ENCODE results near the gene TP73.

Gene TP73

DNA sequence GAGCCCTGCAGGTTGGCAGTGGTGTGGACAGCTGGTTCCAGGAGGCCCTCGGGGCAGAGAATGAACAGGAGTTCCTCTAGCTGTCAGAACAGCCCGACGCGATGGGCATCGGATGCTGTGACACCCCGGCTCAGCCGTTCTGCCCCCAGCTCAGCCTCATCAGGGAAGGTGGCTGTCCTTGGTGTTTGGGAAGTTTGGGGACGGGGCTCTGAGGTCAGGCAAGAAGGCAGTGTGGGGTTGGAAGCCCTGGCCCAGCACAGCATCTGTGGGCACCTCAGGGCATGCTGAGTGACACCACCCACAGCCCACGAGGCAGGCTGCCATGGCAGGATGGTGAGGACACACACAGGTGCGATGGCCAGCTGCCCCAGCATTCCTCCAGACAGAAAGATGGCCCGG is 59.1 kb downstream of the TP73 start:
- no peak for DNase-seq

DNA sequence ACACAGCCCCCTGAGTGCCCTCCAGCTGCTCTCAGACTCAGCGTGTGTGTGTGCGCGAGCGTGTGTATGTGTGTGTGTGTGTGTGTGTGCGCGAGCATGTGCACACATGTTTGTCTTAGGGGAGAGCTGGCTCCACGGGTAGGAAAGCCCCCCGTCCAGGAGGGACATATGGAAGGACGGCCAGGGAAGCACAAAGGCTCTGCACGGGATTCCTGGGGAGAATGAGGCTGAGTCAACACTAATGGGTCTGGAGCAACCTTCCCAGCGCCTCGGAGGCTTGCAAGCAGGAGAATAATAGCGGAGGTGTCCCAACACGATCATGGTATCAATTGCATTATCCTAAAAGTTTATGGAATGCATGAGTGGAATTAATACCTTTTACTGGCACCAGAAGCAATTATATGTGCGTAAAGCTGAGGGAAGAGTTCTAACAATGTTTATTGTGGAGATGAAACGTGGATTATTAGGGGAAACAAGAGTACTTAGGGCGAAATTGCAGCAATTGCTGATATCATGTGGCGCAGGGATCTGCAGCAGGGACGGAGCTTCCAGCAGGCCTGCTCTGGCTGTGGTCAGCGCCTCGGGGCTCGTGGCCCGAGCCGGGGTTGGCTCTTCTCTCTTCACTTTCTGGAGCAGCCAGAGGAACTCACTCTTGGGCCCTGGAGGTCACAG is 59.6 kb downstream of the TP73 start:
- no peak for DNase-seq

DNA sequence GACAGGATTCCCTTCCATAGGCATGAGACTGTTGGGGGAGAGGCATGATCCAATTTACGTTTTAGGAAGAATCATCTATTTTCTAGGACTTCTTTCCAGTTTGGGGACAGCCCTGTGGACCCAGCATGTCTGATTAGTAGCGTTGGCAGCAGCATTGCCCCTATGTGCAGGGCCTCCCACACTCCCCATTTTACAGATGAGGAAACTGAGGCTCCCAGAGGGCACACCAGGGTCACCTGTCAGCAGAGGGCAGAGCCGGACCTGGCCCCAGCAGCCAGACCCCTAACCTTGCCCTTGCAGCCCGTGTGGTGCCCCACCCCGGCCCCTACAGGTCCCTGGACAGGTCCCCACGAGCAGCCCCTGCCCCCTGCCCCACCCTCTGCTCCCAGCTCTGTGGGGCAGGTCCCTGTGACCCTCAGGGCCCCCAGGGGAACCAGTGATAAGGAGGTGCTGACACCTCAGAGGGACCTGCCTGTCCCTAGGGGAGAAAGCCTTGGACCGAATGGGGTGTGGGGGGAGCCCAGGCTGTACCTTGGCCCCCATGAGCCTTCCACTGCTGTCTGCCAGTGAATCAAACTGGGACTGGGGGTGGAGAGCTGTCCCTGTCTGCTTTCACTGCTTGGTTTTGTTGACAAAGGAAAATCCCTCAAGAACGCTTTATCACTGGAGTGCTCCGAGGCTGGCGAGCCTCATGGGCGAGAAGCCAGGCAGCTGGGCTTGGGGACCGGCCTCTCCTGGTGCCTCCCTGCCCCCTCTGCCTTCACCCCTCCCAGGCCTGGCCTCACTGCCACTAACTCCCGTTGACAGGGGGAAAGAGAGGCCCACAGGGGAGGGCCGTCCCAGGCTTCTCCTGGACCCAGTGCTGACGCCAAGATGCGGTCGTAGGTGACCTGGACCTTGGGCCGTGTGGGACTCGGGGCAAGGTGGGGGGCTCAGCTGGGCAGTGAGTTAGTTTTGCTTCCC is 60.5 kb downstream of the TP73 start:
- DNase-seq: no peak

DNA sequence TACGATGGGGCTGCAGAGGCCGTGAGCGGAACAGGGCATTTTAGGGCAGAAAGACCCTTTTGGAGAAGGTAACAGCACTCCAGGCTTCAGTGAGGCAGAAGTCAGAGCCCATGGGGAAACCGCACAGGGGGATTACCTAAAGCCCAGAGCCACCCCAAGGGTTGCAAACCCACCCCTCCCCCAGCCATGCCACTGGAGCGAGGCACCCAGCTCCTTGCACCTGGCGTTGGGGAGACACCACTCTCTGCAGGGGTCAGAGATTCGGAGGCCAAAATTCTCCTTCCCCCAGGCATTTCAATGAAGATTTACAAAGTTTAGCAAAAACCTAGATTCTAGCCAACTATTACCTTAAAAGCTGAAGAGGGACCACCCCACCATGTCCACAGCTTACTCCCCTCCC is 61.5 kb downstream of the TP73 start:
- DNase-seq: no peak

DNA sequence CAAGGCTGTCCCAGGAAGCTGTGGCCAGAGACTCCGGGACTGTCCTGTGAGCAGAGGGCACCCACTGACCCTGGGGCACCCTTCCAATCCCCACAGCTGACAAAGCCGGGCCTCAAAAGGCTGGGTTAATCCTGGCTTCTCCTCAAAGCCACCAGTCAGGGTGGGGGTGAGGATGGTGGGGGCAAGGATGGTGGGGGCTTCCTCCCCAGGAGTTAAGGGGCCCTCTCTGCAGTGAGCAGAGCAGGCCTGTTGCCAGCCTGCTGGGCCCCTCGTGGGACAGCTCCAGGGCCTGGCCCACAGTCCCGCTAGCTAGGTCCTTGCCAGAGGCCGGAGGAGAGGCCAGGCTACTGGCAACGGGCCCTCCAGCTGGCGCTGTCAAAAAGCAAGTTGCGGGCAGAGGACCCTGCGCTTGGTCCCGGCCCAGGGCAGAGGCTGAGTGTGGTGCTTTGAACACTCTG is 62.0 kb downstream of the TP73 start:
- DNase-seq: no peak

DNA sequence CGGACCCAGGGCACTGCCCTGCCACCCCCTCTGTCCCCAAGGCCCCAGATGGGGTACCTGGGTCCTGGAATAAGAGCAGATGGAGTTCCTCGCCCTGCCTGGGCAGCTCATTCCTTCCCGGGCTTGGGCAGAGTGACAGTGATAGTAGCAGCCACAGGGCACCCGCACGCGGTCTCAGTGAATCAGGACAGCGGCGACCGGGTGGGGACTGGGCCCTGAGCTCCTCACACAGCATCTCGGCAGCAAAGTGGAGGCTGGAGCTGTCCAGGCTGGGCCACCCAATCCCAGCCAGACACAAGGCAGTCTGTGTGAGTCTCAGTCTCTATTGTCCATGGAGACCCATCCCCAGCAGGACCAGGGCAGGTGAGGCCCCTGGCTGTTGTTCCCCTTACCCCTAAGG is 62.5 kb downstream of the TP73 start:
- DNase-seq: no peak

DNA sequence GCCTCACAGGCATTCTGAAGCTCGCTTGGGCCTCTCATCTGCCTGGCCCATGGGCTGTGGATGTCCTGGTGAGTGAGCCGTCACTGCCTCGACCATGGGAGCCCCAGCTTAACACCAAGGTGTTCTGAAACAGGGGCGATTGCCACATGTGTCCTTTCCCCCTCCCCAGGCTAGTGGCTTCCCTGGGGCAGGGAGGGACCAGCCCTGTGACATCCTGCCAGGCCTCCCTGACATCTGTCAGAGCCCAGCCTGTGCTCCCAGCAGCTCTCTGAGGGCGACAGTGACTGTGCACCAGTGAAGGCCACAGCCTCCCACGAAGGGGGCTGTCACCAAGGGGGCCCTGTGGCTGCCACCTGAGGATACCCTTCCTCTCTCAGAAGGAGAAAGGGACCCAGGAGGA is 64.0 kb downstream of the TP73 start:
- DNase-seq: no peak

DNA sequence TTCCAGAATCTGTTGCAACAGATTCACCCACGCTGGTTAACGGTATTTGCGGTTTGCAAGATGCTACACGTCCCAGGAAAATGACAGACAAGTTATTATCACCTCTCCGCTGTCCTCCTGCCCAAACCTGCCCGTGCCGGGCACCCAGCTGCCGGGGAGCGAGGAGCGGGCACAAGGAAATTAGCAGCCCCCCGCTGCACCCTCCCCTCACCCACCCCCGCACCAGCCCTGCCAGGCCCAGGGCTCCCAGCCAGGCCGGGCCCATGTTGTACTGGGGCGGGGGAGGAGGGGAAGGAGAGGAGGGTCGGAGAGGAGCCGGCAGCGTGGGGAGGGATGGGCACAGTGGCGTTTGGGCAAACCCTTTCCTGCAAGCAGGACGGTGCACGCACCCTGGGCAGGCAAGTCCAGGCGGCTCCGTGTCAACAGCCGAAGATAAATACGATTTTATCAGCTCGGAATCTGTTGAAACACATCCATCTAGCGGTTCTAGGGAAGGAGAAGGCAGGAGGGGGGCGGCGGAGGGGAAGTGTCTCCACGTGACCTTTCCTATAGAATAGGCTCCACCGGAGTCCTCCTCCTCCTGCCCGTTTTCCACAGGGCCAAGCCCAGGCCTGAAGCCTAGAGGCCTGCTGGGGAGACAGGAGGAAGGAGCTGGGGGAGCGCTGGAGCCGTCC is 64.9 kb downstream of the TP73 start:
- no peak for DNase-seq

DNA sequence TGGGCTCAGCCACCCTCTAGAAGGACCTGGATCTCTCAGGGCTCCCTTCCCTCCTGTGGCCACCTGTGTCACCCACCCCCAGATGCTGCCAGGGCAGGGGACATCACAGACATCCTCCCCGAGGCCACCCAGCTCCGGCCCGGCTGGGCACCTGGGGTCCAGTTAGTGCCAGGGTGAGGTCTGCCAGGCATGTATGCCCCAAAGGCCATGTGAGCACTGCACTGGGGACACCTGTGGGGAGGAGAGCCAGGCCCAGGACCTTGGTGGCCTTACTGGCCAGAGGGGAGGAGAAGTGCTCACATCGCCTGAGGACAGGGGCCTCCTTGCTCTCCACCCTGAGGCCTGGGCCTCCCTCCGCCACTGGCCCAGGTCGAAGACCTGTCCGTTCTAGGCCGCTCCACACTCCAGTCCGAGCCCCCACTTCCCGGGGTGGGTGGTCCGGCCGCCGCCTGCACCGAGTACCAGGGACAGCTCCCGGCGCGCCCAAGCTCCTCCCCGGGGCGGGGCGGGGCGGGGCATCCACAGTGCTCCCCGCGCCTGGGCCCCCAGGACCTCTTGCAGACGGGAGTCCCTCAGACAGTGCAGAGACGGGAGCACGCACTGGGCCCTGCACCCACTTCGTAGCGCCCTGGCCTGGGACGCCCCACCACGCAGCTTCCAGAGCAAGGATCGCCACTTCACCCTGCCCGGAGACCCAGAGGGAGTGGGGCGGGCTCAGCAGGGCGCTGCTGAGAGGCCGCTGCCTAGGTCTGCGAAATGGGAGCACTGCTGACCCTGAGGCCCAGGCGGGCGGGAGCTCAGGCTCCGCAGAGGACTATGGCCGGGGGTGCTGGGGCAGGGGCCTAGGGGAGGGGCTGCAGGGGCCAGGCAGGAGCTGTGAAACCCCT is 65.6 kb downstream of the TP73 start:
- DNase-seq: peak; percentile 55

DNA sequence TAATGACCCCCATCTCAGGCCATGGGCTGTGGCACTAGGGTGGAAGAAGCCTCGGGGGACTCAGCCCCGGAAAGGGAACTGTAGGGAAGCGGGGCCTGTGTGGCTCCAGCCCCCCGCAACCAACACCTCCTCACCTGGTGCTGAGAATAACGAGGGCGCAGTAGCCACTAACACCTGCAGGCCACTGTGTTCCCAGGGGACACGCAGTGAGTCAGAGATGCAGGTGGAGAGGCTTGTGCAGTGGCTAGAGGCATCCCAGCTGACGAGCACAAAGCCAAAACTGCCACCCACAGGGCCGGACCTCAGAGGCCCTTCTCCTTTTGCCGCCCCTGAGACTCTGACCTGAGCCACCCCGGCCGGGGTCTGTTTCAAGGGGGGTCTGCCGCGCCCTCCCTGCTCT is 66.4 kb downstream of the TP73 start:
- DNase-seq: no peak

DNA sequence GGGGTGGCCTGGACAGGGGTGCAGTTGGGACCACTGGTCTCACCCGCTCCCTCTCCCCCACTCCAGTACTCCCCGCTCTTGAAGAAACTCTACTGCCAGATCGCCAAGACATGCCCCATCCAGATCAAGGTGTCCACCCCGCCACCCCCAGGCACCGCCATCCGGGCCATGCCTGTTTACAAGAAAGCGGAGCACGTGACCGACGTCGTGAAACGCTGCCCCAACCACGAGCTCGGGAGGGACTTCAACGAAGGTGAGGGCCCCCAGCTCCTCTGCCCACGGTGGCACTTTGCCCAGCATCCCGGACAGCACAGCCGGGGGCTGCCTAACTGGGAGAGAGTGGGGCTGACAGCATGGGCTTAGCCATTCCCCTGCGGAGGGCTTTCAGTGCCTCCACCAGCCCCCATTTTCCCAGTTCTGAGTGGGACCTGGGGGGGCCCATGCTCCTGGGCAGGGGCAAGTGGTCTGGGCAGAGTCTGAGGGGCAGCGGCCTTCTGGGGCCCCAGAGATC is 69.7 kb downstream of the TP73 start:
- DNase-seq: no peak

DNA sequence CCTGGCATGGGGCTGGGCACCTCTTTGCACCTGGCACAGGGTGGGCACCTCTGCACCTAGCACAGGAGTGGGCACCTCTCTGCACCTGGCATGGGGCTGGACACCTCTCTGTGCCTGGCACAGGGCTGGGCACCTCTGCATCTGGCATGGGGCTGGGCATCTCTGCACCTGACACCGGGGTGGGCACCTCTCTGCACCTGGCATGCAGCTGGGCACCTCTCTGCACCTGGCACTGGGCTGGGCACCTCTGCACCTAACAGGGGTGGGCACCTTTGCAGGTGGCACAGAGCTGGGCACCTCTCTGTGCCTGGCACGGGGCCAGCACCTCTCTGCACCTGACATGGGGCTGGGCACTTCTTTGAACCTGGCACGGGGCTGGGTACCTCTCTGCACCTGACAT is 70.5 kb downstream of the TP73 start:
- DNase-seq: no peak

DNA sequence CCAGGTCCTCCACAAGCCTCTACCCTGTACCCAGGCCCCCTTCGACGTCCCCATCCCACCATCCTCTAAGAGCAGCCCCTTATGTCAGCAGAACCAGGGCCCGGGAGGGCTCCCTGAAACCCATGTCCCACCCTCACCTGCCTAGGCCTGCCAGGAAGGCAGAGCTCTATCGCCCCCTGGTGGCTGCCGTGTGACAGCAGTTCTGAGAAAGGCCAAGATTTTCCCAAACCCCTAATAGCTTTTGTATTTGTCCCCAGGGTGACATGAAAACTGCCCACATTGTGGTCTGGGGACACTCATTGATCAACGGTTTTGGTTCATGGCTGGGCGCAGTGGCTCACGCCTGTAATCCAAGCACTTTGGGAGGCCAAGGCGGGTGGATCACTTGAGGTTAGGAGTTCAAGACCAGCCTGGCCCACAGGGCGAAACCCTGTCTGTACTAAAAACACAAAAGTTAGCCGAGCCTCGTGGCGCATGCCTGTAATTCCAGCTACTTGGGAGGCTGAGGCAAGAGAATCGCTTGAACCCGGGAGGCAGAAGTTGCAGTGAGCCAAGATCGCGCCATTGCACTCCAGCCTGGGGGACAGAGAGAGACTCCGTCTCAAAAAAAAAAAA is 72.2 kb downstream of the TP73 start:
- DNase-seq: peak; percentile 90

DNA sequence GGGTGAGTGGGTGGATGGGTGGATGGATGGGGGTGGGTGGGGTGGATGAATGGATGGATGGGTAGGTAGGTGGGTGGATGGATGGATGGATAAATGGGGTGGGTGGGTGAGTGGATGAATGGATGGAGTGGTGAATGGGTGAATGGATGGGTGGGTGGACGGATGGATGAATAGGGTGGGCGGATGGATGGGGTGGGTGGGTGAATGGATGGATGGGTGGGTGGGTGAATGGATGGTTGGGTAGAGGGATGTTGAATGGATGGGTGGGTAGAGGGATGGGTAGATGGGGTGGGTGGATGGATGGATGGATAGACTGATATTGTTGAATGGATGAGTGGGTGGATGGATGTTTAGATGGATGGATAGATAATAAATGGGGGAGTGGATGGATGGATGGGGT is 73.0 kb downstream of the TP73 start:
- no peak for DNase-seq

DNA sequence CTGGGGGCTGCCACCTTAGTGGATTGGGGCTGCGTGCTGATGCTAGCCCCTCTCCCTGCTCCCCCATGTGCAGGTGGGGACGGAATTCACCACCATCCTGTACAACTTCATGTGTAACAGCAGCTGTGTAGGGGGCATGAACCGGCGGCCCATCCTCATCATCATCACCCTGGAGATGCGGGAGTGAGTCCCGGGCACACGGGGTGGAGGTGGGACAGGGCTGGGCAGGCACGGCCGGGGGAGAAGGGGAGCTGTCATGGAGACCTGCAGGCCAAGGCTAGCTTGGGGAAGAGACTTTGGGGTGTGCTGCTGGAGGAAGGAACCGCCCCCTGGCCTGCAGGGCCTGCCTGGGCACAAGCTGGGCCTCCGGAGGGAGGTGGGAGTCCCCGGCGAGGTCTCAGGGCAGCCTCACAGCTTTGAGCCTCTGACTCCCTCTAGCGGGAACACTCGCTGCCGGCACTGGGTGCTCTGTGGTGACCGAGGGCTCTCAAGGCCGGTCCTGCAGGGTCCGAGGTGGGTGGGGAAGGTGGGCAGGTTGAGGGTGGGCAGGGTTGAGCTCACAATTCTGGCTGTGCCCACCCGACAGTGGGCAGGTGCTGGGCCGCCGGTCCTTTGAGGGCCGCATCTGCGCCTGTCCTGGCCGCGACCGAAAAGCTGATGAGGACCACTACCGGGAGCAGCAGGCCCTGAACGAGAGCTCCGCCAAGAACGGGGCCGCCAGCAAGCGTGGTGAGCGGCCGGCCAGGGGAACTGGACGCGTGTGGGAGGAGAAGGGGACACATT is 74.9 kb downstream of the TP73 start:
- DNase-seq: peak; percentile 65

DNA sequence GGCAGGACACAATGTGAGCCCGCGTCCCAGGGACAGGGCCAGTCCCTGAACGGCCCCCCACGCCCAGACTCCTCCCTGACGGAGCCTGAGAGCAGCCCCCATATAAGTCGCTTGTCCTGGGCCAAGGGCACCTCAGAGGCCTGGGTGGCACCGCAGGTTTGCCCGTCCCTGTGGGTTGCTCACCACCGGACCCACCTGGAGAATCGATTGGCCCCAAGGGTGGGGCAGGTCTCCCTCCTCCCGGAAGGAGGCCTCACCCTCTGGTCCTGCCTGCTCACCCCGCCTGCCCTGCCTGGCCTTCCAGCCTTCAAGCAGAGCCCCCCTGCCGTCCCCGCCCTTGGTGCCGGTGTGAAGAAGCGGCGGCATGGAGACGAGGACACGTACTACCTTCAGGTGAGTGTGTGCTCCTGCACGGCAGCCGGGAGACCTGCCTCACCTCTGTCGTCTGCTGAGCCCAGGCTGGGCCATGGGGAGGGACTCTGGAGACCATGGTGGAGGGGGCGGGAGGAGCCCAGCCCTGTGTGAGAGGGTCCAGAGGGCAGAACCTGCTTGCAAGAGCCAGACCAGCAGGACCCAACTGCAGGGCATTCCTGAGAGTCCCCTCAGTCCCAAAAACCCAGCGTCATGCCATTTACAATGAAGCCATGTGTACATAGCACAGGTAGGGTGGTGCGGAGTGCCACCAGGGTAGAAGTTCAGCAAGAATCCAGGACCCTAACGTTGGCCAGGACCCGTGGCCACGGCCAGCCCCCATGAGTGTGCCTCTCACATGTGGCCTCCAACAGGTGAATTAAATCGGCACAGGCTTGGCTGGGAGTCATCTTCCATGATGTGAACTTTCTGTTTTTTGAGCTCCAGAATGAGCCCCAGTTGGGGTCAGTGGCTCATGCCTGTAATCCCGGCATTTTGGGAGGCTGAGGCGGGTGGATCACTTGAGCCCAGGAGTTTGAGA is 75.8 kb downstream of the TP73 start:
- no peak for DNase-seq

DNA sequence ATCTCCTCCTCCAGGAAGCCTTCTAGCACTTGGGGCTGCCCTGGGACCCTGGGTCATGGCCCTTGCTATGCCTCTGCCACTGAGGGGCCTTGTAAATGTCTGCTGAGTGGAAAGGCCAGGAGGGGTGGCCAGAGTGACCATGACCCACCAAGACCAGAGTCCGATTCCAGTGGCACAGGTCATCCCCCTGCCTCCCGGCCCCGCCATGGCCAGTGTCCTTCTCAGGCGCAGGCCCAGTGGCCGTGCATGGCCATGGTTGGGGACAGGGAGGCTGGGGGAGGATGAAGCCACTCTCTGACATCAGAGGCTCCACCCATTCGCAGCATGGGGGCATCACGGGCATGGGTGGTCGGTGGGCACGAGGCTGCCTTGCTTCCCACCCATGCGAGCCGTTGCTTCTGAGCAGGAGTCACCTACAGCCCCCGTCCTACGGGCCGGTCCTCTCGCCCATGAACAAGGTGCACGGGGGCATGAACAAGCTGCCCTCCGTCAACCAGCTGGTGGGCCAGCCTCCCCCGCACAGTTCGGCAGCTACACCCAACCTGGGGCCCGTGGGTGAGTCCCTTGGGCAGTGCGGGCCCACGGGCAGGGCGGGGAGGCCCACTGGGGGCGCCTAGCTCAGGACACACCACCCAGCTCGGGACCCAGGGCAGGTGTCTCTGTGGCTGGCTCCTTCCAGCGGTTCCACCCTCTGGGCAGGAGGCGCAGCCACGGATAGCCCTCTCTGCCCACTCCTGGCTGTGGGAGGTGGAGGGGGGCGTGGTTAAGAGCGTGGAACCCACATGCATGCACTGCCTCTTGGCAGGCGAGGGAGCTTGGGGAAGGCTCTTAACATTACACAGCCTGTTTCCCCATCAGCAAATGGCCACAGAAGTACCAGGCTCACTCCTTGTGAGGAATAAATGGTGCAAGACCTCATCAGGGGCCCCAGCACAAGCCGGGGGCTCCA is 77.6 kb downstream of the TP73 start:
- no peak for DNase-seq

DNA sequence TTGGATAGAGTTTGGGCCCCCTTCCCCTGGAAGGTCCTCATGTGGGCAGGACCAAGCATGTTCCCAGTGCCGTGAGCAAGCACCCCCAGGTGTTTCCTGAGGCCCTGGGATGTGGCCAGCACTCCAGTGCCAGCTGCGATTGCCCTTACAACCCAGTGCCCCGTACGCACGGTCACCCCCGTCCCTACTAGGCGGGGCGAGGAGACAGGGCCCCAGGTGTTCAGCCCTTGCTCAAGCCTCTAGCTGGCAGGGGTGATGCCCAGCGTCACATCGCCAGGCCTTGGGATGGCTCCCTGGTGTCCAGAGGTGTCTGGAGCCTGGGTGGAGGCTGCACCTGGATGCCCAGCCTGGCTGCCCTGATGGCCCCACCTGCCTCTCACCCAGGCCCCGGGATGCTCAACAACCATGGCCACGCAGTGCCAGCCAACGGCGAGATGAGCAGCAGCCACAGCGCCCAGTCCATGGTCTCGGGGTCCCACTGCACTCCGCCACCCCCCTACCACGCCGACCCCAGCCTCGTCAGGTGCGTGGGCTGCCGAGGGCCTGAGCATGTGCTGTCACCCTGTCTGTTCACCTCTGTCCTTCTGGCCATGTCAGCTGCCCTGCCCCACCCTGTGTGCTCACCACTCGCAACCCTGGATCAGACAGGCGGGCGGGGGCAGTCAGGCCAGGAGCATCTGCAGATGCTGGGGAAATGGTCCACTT is 78.4 kb downstream of the TP73 start:
- DNase-seq: no peak

Data from hematopoietic multipotent progenitor cell treated with erythropoietin and hydrocortisone succinate and interleukin-3 and kit ligand, for 6 days (in vitro differentiated cells).